Fibroblast of skin of left quadriceps (primary cell): ENCODE data around the gene ARHGEF10L.

Source experiments
- DNase-seq, 2 experiments: peaks; one replicate each; pipeline ENCODE4 v3.0.0-alpha.2; 2013; ENCODE audit warnings: low read depth in 2 of 2

Gene ARHGEF10L

DNA sequence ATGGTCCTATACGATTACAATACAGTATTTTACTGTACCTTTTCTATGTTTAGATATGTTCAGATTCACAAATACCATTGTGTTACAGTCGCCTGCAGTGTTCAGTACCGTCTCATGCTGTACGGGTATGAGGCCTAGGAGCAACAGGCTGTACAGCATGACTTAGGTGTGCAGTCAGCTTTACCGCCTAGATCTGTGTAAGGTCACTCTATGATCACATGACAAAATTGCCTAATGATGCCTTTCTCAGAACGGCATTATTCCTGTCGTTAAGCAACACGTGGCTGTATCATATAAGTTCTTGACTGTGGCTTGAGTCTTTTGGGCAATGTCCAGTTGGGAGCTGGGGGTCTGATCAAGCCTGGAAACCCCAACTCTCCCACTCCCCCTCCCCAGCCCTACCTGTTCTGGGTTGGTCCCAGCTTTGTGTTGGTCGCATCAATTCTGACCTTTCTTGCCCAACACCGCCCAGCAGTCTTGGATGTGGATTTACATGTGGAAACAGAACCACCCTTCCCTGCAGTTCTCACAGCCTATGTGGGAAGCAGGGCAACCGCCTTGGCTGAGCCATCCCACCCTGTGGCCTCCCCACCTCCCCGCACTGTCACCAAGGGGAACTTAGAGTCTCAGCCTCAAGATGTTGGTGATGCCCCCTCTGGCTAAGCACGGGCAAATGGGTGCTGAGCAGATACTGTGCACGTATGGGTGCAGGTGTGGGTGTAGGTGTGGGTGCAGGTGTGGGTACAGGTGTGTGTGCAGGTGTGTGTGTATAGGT is 135.4 kb downstream of the ARHGEF10L start:
- DNase-seq, result no peak

DNA sequence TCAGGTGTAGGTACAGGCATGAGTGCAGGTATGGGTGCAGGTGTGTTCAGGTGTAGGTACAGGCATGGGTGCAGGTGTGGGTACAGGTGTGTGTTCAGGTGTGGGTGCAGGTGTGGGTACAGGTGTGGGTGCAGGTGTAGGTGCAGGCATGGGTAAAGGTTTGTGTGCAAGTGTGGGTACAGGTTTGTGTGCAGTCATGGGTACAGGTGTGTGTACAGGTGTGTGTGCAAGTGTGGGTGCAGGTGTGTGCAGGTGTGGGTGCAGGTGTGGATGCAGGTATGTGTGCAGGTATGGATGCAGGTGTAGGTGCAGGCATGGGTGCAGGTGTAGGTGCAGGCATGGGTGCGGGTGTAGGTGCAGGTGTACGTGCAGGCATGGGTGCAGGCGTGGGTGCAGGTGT is 136.2 kb downstream of the ARHGEF10L start:
- DNase-seq, result no peak

DNA sequence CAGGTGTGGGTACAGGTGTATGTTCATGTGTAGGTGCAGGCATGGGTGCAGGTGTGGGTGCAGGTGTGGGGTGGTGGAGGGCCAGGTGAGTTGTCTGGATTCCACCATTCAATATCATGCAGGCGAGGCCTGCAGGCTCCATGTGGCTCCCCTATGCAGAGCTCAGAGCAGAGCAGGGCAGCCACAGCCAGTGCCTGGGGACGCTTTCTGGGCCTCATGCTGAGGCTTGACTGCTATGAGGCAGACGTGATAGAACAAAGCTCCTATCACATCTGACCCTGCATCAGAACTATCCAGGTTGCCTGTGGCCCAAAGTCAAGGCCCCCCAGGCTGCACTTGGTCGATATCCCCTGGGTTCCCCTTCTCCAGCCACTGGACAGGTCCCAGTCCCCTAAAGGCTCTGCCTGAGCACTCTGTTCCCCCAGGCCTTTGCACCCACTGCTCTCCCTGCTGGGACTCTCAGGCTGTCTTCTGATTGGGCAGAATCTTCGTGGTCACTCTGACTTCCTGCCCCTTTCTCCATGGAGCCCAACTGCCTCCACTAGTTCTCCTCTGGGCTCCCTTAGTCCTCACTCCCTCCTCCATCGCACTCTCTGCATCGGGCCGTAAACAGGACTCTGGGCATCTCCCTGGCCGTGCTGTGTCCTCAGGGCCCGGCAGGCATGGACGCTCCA is 137.0 kb downstream of the ARHGEF10L start:
- no peak for DNase-seq

DNA sequence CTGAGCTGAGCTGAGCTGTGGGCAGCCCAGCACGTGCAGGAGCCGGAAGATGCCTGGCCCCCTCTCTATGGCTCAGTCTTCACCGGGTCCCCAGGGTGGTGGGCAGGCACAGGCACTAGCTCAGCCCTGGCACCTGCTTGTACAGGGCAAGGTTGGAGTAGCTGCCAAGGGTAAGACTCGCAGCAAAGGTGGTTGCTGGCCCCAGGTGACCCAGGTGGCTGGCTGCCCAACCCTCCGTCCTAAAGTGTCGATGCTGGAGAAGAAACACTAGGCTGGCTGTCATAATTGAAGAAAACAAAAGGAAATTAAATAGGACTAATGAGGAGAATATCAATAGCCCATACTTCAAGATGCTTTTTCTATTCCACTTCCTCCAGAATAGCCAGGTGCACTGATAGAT is 138.5 kb downstream of the ARHGEF10L start:
- DNase-seq, result no peak

DNA sequence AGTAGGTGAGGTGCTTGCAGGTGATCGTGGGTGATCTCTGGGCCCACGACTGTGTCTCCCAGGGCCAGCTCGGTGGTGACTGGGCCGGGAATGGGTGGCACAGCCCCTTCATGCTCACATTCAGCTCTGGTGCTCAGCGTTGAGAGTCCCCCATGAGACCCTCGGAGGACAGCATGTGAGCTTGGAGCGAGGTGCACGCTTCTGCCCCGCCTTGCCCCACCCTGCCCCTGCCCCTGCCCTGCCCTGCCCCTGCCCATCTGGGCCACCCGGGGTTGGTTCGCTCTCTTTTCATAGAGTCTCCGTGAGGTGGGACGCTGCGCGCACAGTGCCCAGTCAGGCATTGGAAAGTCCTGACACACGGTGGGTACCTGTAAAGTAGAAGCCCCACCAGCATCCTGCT is 140.4 kb downstream of the ARHGEF10L start:
- no peak for DNase-seq

DNA sequence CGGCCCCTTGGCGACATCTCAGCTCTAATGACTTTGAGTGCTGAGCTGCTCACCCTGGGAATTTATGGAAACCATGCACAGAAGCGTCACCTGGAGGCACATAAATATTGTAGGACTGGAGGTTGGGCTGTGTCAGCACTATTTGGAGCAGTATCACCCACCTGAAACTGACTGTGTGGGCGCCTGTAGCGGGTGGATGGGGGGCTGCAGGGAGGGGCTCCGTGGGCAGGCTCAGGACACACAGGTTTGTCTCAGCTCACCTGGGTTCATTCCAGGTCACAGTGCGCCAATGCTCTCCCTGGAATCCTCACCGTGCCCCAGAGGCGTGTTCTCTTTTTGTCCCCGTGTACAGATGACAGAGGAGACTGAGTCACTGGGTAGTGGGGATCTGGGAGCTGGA is 140.8 kb downstream of the ARHGEF10L start:
- no peak for DNase-seq

GRCh38 chr1:17682400-17682799 is 142.9 kb downstream of the ARHGEF10L start:
- DNase-seq, result no peak

DNA sequence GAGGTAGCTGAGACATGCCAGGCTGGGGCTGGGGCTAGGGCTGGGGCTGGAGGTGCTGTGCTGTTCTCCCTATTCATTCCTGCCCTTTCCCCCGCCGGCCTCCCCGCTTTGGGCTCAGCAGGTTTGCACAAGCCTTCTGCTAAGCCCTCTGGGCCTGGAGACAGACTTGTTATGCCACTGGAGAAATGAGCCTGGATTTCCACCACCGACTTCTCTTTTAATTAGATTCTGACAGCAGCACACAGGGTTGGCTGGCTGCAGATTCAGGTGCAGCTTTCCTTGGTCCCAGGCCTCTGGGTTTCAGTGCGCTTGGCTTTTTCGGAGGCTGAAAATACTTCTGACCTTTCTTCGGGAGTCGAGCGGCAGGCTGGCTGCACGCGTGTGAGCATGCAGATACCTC is 144.1 kb downstream of the ARHGEF10L start:
- no peak for DNase-seq

GRCh38 chr1:17684810-17685209 is 145.3 kb downstream of the ARHGEF10L start:
- DNase-seq, result no peak

DNA sequence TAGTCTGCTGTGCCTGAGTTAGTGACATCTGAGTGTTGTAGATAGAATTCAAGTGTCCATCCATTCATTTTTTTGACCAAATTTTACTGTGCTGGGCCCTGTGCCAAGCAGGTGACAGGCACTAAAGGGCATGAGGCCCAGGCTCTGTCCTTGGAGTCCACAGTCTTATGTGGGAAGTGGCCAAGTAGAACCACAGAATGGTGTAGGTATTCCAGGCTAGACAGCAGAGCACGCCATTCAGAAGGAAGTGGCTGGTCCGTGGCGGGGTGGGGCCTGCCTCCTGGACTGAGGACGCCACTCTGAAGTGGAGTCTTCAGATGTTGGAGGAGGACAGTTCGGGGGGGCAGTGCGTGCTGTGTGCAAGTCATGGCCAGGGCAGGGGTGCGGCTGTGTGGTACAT is 146.8 kb downstream of the ARHGEF10L start:
- no peak for DNase-seq

- DNase-seq, result no peak
Observed at GRCh38 chr1:17687145-17687544, 147.6 kb downstream of the ARHGEF10L start.

DNA sequence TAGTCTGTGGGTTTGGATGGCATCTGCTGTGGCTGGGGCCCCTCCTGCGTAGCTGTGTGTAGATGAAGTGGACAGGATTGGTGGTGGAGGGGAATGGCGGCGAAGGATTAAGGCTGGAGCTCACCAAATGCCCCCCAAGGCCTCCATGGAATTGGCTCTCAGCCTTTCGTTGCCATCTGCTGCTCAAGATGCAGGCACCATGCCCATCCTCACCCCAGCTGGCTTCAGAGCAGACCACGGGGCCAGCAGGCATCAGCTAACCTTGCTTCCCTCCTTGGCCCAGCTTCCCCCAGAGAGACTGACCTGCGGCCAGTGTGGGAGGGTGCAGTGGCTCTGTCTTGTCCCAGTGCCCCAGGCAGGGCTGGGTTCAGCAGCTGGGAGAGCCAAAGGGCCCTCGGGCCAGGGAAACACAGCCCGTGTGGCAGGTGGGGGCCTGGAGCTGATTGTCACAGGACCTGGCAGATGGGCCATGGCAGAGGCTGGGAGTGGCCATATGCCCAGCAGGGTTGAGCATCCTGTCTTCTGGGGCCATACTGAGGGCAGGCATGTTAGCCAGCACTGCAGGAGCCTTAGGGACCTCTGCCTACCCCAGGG is 148.8 kb downstream of the ARHGEF10L start:
- DNase-seq, result no peak

DNA sequence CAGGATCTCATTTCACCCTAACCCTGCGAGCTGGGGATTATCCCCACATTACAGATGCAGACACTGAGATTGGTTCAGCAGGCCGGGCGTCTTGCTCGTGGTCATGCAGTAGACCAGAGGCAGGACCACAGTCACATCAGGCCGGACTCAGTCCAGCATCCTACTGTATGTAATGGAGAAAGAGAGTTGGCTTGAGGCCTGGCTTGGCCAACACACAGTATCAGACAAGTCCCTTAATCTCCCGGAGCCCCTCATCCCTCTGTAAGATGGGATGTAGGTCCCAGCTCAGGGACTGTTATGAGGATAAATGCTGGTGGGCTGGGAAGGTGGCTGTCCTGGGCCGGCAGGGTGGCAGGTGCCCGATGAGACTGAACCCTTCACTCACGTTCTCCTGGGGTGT is 149.5 kb downstream of the ARHGEF10L start:
- DNase-seq, result no peak

- DNase-seq, result no peak
Observed at GRCh38 chr1:17690906-17691634, 151.6 kb downstream of the ARHGEF10L start.

DNA sequence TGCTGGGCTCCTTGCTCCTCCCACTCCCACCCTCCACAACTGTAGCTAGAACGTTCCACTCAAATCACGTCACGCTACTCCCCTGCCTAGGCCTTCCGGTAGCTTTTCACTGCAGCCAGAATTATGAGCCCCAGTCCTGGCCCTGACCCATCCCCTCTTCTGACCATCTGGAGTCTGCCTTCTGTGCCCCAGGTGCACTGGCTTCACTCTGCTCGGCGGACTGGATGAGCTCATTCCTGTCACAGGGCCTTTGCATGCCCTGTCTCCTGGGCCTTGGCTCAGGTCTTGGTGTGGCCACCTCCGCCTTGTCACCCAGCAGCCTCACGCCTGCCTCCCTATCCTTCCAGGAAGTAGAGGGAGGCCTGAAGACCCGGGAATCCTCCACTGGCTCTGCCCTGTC is 153.1 kb downstream of the ARHGEF10L start:
- no peak for DNase-seq

DNA sequence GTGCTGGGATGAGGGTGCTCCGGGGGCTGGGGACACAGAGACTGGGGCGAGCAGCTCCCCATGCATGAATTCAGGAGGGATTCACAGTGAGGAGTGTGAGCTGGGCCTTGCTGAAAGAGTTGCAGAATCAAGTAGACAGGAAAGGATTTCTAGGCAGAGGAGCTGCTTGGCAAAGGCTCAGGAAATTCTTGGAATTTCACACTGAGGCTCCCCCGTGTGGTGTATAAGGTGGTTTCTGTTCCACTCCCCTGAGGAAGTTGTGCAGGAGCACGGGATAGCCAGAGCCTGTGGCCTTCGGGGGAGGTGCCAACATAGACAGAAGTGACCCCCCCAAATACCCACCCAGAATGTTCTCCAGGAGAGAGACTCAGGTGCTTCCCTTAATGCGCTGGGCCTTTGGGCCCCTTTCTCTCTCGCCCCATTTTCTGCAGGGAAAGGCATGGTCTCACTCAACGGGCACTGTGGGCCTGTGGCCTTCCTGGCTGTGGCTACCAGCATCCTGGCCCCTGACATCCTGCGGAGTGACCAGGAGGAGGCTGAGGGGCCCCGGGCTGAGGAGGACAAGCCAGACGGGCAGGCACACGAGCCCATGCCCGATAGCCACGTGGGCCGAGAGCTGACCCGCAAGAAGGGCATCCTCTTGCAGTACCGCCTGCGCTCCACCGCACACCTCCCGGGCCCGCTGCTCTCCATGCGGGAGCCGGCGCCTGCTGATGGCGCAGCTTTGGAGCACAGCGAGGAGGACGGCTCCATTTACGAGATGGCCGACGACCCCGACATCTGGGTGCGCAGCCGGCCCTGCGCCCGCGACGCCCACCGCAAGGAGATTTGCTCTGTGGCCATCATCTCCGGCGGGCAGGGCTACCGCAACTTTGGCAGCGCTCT is 157.2 kb downstream of the ARHGEF10L start:
- peak; percentile 62 to 67 for DNase-seq

GRCh38 chr1:17697458-17697857 is 158.0 kb downstream of the ARHGEF10L start:
- DNase-seq, result no peak

DNA sequence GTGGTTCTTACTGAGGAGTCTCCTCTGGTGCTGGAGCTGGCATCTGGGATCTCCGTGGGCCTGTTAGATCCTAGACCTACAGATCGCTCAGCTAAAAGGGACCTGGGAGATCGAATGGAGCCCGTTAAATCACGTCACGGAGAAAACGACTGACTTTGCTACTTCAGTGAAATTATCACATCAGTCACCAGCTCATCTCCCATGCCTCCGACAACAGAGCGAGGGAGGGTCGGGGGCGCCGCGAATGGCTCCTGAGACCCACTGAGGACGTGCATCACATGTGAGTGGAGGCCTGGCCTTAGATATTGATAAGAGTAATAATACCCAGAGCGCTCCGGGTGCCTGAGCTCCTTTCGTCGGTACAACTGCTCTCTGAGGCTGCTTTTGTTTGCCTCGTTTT is 160.1 kb downstream of the ARHGEF10L start:
- no peak for DNase-seq

- no peak for DNase-seq
Observed at GRCh38 chr1:17700945-17701810, 161.7 kb downstream of the ARHGEF10L start.

DNA sequence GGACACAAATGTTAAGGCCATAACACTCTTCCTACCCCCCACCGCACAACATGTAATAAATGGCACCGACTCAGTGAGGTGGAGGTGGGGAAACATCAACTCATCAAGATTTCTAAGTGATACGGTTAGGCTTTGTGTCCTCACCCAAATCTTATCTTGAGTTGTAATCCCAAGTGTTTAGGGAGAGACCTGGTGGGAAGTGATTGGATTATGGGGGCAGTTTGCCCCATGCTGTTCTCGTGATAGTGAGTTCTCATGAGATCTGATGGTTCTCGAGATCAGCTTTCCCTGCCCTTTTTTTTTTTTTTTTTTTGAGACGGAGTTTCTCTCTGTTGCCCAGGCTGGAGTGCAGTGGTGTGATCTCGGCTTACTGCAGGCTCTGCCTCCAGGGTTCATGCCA is 164.7 kb downstream of the ARHGEF10L start:
- DNase-seq, result no peak
